Stomach smooth muscle (tissue), 2 donors: ENCODE measurements around the gene SPDYE2.
"Not testable (repeated sequence)": the region's sequence is repeated elsewhere in the genome, so short reads cannot be mapped to it uniquely, and the experiment has no call there.

Experiments used
- H3K27ac ChIP-seq: one replicate; pipeline ENCODE4 v1.7.0; 2013; ENCODE audit warnings: mild to moderate bottlenecking, low read length, inconsistent platforms
- H3K27me3 ChIP-seq, 2 donors: one replicate each; pipeline ENCODE4 v1.7.0; 2013; ENCODE audit warnings: low read length in 2 of 2; ENCODE audit not compliant: insufficient read depth in 2 of 2, control insufficient read depth in 1 of 2
- H3K36me3 ChIP-seq, 2 donors: one replicate each; pipeline ENCODE4 v1.7.0; 2013; ENCODE audit warnings: low read length in 2 of 2; ENCODE audit not compliant: control insufficient read depth in 2 of 2, insufficient read depth in 2 of 2
- H3K4me1 ChIP-seq: one replicate; pipeline ENCODE4 v1.7.0; 2013; ENCODE audit warnings: low read length; ENCODE audit not compliant: control insufficient read depth, insufficient read depth
- H3K4me3 ChIP-seq, 2 donors: one replicate each; pipeline ENCODE4 v1.7.0; 2013; ENCODE audit warnings: low read length in 2 of 2
- H3K9ac ChIP-seq, 2 donors: one replicate each; pipeline ENCODE4 v1.7.0; 2013; ENCODE audit warnings: low read length in 2 of 2, mild to moderate bottlenecking in 1 of 2
- H3K9me3 ChIP-seq, 2 donors: one replicate each; pipeline ENCODE4 v1.7.0; 2013; ENCODE audit warnings: low read length in 2 of 2; ENCODE audit not compliant: control insufficient read depth in 2 of 2
- donor health status: healthy.
- donor health status: Pancreatic carcinoma.

Gene SPDYE2

DNA sequence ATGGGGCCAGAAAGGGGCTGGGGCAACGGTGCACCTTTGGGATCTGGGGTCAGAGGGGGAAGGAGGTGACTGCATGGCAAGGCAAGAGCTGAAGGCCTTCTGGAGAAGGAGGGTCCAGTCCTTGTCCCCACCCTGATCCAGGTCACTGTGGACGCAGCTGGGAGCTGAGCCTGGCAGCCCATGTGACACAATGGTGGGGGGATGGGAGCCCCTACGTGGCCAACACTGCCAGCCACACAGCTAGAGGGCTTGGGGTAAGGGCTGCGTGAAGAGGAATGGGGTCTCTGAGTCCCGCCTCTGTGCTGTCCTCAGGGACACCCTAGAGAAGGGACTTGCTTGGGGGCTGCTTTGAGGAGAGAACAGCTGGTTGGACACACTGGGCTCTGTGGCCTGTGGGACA is 30.7 kb downstream of the SPDYE2 start:
- H3K27ac ChIP-seq, H3K36me3 ChIP-seq, H3K4me1 ChIP-seq, H3K27me3 ChIP-seq, H3K9me3 ChIP-seq, H3K9ac ChIP-seq, H3K4me3 ChIP-seq: not testable (repeated sequence)

DNA sequence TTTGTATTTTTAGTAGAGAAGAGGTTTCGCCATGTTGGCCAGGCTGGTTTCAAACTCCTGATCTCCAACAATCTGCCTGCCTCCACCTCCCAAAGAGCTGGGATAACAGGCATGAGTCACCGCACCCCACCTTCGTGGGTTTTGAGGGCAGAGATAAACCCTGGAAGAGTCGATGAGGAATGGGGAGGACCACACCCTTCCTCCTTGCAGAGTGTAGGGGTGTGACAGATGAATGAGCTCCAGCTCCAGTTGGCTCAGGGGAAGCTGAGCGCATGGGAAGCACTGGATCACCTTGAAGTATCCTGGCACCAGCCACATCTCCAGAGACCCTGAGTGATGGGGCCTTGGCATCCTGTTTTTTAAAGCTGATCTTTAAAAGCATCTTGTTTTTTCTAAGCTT is 32.5 kb downstream of the SPDYE2 start:
- not testable (repeated sequence) for H3K4me3 ChIP-seq, H3K36me3 ChIP-seq, H3K27me3 ChIP-seq

GRCh38 chr7:102589857-102590256 is 38.8 kb downstream of the SPDYE2 start:
- not testable (repeated sequence) for H3K9ac ChIP-seq, H3K27ac ChIP-seq, H3K9me3 ChIP-seq, H3K27me3 ChIP-seq, H3K4me3 ChIP-seq, H3K4me1 ChIP-seq, H3K36me3 ChIP-seq

More for the DNA sequence above, 32.5 kb downstream of the SPDYE2 start:
- H3K27ac ChIP-seq, H3K4me1 ChIP-seq, H3K9ac ChIP-seq, H3K9me3 ChIP-seq: not testable (repeated sequence)

- H3K9me3 ChIP-seq, H3K27me3 ChIP-seq, H3K36me3 ChIP-seq: not testable (repeated sequence)
Observed at GRCh38 chr7:102592477-102593019, 41.5 kb downstream of the SPDYE2 start.

GRCh38 chr7:102593637-102594334 is 42.8 kb downstream of the SPDYE2 start:
- H3K36me3 ChIP-seq, H3K27ac ChIP-seq, H3K9ac ChIP-seq: not testable (repeated sequence)

More at GRCh38 chr7:102592477-102593019, 41.5 kb downstream of the SPDYE2 start:
- not testable (repeated sequence) for H3K4me1 ChIP-seq, H3K4me3 ChIP-seq, H3K27ac ChIP-seq, H3K9ac ChIP-seq

DNA sequence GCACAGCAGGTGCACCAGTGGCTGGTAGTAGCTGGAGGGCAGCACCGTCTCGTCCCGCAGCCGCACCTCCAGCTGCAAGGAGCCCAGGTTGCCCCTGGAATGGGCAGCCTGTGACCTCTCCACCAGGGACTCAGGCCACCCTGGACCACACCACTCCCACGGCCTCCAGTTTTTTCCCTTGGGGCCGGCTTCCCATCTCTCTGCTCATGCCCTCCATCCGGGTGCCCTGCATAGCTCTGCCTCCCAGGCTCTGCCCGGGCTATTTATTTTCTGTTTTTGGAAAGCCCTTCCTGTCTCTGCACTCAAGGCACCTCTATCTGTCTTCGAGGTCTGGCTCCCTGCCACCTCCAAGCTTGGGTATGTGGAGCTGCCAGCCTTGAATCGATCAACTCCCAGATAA is 45.0 kb downstream of the SPDYE2 start:
- H3K9ac ChIP-seq, H3K4me1 ChIP-seq, H3K4me3 ChIP-seq, H3K36me3 ChIP-seq, H3K27me3 ChIP-seq, H3K27ac ChIP-seq, H3K9me3 ChIP-seq: not testable (repeated sequence)

More at GRCh38 chr7:102593637-102594334, 42.8 kb downstream of the SPDYE2 start:
- H3K4me1 ChIP-seq, H3K27me3 ChIP-seq, H3K4me3 ChIP-seq, H3K9me3 ChIP-seq: not testable (repeated sequence)

GRCh38 chr7:102599699-102600098 is 48.7 kb downstream of the SPDYE2 start:
- not testable (repeated sequence) for H3K4me1 ChIP-seq, H3K36me3 ChIP-seq, H3K4me3 ChIP-seq, H3K27ac ChIP-seq, H3K27me3 ChIP-seq, H3K9me3 ChIP-seq, H3K9ac ChIP-seq

DNA sequence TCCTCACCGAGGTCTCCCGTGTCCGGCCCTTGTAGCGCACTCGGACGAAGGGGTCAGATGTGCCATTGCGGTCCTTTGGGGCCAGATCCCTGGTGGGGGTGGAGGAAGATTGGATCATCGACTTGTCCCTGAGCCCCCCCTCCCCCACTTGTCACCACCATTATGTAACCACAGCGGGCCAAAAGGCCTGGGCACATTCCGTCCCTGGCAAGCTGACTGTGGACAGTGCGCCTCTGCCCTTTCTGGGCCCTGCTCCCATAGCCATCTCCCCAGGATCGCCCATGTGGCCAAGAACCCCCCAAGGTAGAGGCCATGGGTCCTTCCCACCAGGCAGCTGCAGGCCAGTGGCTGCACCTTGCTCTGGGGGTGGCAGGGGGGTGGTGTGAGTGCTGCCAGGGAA is 51.3 kb downstream of the SPDYE2 start:
- not testable (repeated sequence) for H3K36me3 ChIP-seq, H3K9me3 ChIP-seq, H3K27ac ChIP-seq, H3K27me3 ChIP-seq, H3K4me1 ChIP-seq, H3K9ac ChIP-seq, H3K4me3 ChIP-seq

DNA sequence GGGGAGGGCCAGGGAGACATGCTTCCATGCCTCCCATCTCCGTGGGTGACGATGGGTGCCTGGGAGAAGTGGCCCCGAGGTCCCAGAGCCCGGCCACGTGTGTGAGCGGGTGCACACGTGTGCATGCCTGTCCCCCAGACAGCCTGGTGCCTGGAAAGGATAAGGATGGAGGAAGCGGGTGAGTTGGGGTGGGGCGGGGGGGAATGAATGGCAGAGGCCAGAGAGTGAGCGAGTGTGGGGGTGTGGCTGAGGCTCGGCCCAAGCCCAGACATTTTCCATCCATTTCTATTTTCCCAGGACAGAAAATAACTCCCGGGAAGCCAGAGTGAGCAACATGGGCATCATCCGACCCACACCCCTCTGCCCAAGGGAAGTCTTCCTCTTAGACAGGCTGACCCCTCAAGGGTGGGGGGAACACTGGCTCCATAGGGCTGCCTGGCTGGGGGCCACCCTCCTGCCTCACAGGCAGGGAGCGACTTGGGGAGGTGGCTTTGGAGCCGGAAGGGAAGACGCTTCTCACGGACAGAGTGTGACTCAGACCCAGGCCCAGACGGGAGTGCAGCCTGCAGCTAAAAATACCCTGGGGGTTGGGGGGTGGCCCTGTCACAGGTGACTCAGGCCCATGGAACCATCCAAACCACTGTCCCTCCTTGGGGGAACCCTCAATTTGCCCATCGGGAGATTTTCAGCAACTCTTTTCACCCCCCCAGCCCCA is 53.6 kb downstream of the SPDYE2 start:
- H3K9ac ChIP-seq, H3K27ac ChIP-seq, H3K4me1 ChIP-seq, H3K36me3 ChIP-seq, H3K4me3 ChIP-seq, H3K27me3 ChIP-seq, H3K9me3 ChIP-seq: not testable (repeated sequence)

GRCh38 chr7:102606848-102607247 is 55.8 kb downstream of the SPDYE2 start:
- H3K9me3 ChIP-seq, H3K4me1 ChIP-seq, H3K27ac ChIP-seq, H3K4me3 ChIP-seq, H3K9ac ChIP-seq, H3K27me3 ChIP-seq, H3K36me3 ChIP-seq: not testable (repeated sequence)

GRCh38 chr7:102609734-102610133 is 58.7 kb downstream of the SPDYE2 start:
- not testable (repeated sequence) for H3K27me3 ChIP-seq, H3K9ac ChIP-seq, H3K36me3 ChIP-seq, H3K9me3 ChIP-seq, H3K4me1 ChIP-seq, H3K27ac ChIP-seq, H3K4me3 ChIP-seq
